IPS DF 6.9 (cell line): ENCODE measurements around the gene ESYT3.

Experiments
- DNase-seq: peaks from one replicate; pipeline ENCODE4 v3.0.0-alpha.2; 2013; ENCODE audit warnings: low read depth, low spot score
- H3K27ac ChIP-seq: one replicate; pipeline ENCODE4 v1.5.1; 2013; ENCODE audit warnings: low read length, control low read depth
- H3K27me3 ChIP-seq: 2 replicates; pipeline ENCODE4 v1.6.1; 2013; ENCODE audit warnings: mild to moderate bottlenecking, low read length; ENCODE audit not compliant: control insufficient read depth, insufficient read depth
- H3K36me3 ChIP-seq: 2 replicates; pipeline ENCODE4 v1.6.1; 2013; ENCODE audit warnings: low read length; ENCODE audit not compliant: control insufficient read depth, insufficient read depth
- H3K4me1 ChIP-seq: 2 replicates; pipeline ENCODE4 v1.6.1; 2013; ENCODE audit warnings: low read length; ENCODE audit not compliant: control insufficient read depth, insufficient read depth
- H3K4me3 ChIP-seq: 2 replicates; pipeline ENCODE4 v1.5.1; 2013; ENCODE audit warnings: mild to moderate bottlenecking, low read length
- H3K9me3 ChIP-seq: 2 replicates; pipeline ENCODE4 v1.6.1; 2013; ENCODE audit warnings: low read length, inconsistent platforms; ENCODE audit not compliant: control insufficient read depth, insufficient read depth
- WGBS: extraction: QIAGEN DNeasy Blood & Tissue Kit; methylation state at CpG from one replicate; pipeline ENCODE4 v1.1.7; 2013; ENCODE audit warnings: mixed read lengths, missing lambda C conversion rate; ENCODE audit not compliant: insufficient read length, insufficient coverage; 5-methylcytosine and 5-hydroxymethylcytosine counted together

Gene ESYT3, protein sequence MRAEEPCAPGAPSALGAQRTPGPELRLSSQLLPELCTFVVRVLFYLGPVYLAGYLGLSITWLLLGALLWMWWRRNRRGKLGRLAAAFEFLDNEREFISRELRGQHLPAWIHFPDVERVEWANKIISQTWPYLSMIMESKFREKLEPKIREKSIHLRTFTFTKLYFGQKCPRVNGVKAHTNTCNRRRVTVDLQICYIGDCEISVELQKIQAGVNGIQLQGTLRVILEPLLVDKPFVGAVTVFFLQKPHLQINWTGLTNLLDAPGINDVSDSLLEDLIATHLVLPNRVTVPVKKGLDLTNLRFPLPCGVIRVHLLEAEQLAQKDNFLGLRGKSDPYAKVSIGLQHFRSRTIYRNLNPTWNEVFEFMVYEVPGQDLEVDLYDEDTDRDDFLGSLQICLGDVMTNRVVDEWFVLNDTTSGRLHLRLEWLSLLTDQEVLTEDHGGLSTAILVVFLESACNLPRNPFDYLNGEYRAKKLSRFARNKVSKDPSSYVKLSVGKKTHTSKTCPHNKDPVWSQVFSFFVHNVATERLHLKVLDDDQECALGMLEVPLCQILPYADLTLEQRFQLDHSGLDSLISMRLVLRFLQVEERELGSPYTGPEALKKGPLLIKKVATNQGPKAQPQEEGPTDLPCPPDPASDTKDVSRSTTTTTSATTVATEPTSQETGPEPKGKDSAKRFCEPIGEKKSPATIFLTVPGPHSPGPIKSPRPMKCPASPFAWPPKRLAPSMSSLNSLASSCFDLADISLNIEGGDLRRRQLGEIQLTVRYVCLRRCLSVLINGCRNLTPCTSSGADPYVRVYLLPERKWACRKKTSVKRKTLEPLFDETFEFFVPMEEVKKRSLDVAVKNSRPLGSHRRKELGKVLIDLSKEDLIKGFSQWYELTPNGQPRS

GRCh38 chr3:138434276-138434874 lies at the start of gene ESYT3:
Gene ESYT3, plus strand, starts transcription at chr3:138434616. Its CDS starts 183 bp downstream, at chr3:138434799.
- WGBS, result no CpG with 5 or more reads among the region's 54 CpGs
- Histone ChIP-seq H3K4me1 (no peaks in the 10 kb centered on the region), H3K36me3 (no peaks in the 10 kb centered on the region), H3K4me3 (peak within 1 kb of the TSS; percentile 47; the same call in 1 of the 2 replicates), H3K9me3 (no peaks in the 10 kb centered on the region), H3K27ac (no peak within 1 kb of the TSS), H3K27me3 (peaks cover 17% of the 10 kb centered on the region; the same call in 1 of the 2 replicates)
- DNase-seq, result peak; percentile 54

DNA sequence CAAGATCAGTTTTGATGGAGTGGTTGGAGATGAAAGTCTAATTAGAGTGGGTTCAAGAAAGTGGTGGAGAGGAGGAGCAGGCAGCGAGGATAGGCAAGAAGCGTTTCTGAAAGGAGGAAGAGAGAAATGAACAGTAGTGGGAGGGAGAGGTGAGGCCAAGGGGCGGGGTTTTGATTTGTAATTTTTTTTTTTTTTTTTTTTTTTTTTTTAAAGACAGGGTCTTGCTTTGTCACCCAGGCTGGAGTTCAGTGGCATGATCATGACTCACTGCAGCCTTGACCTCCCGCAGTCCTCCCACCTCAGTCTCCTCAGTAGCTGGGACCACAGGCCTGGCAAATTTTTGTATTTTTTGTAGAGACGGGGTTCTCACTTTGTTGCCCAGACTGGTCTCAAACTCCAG lies 49.4 kb upstream of the ESYT3 start:
- no peaks in the 10 kb centered on the region; the same call in 1 of the 2 replicates for H3K9me3 ChIP-seq
- 100% methylated on average over 1 of the region's 5 CpGs for WGBS
- no peak for DNase-seq
- H3K27ac ChIP-seq, result no peak overlapping the region
- no peaks in the 10 kb centered on the region for H3K36me3 ChIP-seq
- H3K27me3 ChIP-seq, result no peaks in the 10 kb centered on the region
- no peak overlapping the region for H3K4me3 ChIP-seq
- H3K4me1 ChIP-seq, result peaks cover 2% of the 10 kb centered on the region; the same call in 1 of the 2 replicates

DNA sequence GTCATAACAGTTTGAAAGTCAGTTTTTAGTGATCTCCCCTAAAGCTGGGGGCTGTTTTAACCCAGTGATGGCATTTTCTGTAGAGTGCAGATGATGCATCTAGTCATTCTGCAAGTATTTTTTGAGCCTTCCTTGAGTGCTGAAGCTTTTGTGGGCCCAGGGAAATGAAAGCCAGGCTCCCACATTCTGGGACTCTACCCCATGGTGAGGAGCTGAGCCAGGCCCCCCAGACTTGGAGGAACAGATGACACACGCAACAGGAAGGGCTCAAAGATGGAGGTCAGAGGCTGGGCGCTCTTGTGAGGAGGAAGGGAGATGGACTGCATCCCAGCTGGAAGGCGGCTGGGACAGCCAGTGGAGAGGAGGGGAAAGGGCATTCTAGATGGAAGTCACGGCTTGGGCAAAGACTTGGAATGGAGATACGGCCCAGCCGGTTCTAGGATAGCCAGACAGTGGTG lies 45.2 kb upstream of the ESYT3 start:
- Histone ChIP-seq H3K9me3 (no peaks in the 10 kb centered on the region), H3K27me3 (no peaks in the 10 kb centered on the region), H3K36me3 (no peaks in the 10 kb centered on the region), H3K27ac (no peak overlapping the region), H3K4me3 (no peak overlapping the region), H3K4me1 (no peaks in the 10 kb centered on the region; the same call in 1 of the 2 replicates)
- no peak for DNase-seq
- no CpG with 5 or more reads among the region's 6 CpGs for WGBS

- Histone ChIP-seq H3K27ac (no peak overlapping the region), H3K36me3 (no peaks in the 10 kb centered on the region), H3K4me1 (no peaks in the 10 kb centered on the region; the same call in 1 of the 2 replicates), H3K27me3 (no peaks in the 10 kb centered on the region), H3K4me3 (no peak overlapping the region), H3K9me3 (no peaks in the 10 kb centered on the region)
- no peak for DNase-seq
- WGBS, result no CpG with 5 or more reads among the region's 9 CpGs
These were observed 44.4 kb upstream of the ESYT3 start for GRCh38 chr3:138389841-138390581.

DNA sequence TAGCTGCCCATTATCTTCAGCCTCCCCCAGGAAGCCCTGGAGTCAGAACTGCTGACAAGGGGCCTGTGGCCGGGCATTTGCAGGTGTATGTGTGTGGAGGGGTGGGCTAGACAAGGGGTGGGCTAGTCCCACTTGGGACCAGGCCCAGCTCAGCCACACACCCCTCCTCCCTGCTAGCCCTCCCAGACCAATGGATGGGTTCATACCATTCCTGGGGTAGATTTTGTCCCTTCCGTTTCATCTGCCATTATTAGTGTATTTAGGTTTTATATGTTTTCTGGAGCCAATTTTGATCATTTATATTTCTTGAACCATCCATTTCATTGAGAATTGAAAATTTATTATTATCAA lies 43.9 kb upstream of the ESYT3 start:
- no peak for DNase-seq
- WGBS, result no CpG with 5 or more reads among the region's 2 CpGs
- Histone ChIP-seq H3K36me3 (no peaks in the 10 kb centered on the region), H3K27ac (no peak overlapping the region), H3K27me3 (no peaks in the 10 kb centered on the region), H3K4me3 (no peak overlapping the region), H3K9me3 (no peaks in the 10 kb centered on the region), H3K4me1 (no peaks in the 10 kb centered on the region; the same call in 1 of the 2 replicates)

GRCh38 chr3:138394156-138394555 lies 40.3 kb upstream of the ESYT3 start:
- H3K4me1 ChIP-seq, result no peaks in the 10 kb centered on the region; the same call in 1 of the 2 replicates
- no peak overlapping the region for H3K27ac ChIP-seq
- H3K27me3 ChIP-seq, result no peaks in the 10 kb centered on the region
- no peaks in the 10 kb centered on the region for H3K9me3 ChIP-seq
- H3K4me3 ChIP-seq, result no peak overlapping the region
- H3K36me3 ChIP-seq, result no peaks in the 10 kb centered on the region
- DNase-seq, result no peak
- no CpG with 5 or more reads among the region's 4 CpGs for WGBS

- DNase-seq, result no peak
- no peaks in the 10 kb centered on the region; the same call in 1 of the 2 replicates for H3K4me1 ChIP-seq
- no CpG with 5 or more reads among the region's 5 CpGs for WGBS
- H3K27ac ChIP-seq, result no peak overlapping the region
- no peak overlapping the region for H3K4me3 ChIP-seq
- no peaks in the 10 kb centered on the region for H3K27me3 ChIP-seq
- H3K36me3 ChIP-seq, result no peaks in the 10 kb centered on the region
- H3K9me3 ChIP-seq, result no peaks in the 10 kb centered on the region
These were observed 39.7 kb upstream of the ESYT3 start for GRCh38 chr3:138394686-138395085.

- Histone ChIP-seq H3K27ac (no peak overlapping the region), H3K4me3 (no peak overlapping the region), H3K27me3 (no peaks in the 10 kb centered on the region), H3K36me3 (no peaks in the 10 kb centered on the region), H3K9me3 (no peaks in the 10 kb centered on the region), H3K4me1 (no peaks in the 10 kb centered on the region; the same call in 1 of the 2 replicates)
- DNase-seq, result no peak
- WGBS, result no CpG with 5 or more reads among the region's 12 CpGs
These were observed 38.3 kb upstream of the ESYT3 start for GRCh38 chr3:138395865-138396751.

DNA sequence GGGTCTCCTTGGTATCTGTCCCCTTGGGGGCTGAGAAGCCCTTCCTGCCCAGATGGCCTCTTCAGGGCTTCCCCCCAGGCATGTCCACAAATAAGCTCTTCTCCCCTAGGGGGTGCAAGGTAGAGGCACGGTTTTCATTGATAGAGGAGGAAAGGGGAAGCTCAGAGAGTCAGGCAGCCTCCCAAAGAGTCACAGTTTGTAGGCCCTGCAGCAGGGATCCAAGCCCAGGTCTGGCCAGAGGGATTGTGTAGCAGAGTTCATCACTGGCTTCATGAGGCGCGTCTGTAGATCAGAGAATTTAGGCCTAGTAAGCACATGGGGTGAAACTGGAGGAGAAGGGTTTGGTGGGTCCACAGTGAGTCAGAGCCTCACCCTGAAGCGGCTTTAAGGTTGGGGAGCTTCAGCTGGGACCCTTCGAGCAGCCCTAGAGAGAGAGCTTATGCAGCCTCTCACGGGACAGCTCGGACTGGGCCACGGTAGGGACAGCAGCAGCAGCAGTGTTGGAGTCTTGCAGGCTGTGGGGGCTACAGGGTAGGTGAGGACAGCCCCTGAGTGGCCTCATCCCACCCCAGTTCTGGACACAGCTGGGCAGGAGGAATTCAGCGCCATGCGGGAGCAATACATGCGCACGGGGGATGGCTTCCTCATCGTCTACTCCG lies 37.5 kb upstream of the ESYT3 start:
- DNase-seq, result no peak
- no peaks in the 10 kb centered on the region for H3K27me3 ChIP-seq
- WGBS, result no CpG with 5 or more reads among the region's 14 CpGs

More for the DNA sequence above, 37.5 kb upstream of the ESYT3 start:
- Histone ChIP-seq H3K9me3 (no peaks in the 10 kb centered on the region), H3K27ac (no peak overlapping the region), H3K36me3 (no peaks in the 10 kb centered on the region), H3K4me3 (no peak overlapping the region), H3K4me1 (no peaks in the 10 kb centered on the region; the same call in 1 of the 2 replicates)
